Measurements from ENCODE around the gene LCNL1.
"Not testable (repeated sequence)": the region's sequence is repeated elsewhere in the genome, so short reads cannot be mapped to it uniquely, and the experiment has no call there.

Gene LCNL1

DNA sequence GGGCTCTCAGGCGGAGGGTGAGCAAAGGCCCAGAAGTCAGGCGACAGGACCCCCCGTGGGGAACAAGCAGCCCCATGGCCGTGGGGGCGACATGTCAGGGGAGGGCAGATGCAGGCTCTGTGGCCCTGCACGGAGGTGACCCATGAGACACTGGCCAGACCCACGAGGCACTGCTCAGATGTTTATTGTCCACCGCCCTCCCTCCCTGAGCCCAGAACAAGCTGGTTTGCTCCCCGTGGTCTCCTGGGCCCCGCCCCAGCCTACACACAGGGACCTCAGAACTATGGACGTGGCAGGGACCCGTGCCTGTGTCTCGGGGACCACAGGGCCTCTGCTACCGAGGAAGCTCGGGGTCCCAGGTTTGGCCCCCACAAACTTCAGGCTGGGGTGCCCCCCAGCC, 47.2 kb downstream of the LCNL1 start:
- H3K36me3 ChIP-seq (ENCODE audit: insufficient read depth, low read depth, low read length): no peaks in the 10 kb centered on the region
- no peaks in the 10 kb centered on the region for H3K9me3 ChIP-seq (ENCODE audit: insufficient read depth, low read depth, low read length)
- H3K27ac ChIP-seq (ENCODE audit: low read length): no peak overlapping the region
- no peak overlapping the region for H3K4me3 ChIP-seq (ENCODE audit: low read length)
- H3K9ac ChIP-seq (ENCODE audit: low read depth, low read length): no peak overlapping the region
- H3K4me1 ChIP-seq (ENCODE audit: insufficient read depth, low read length): no peaks in the 10 kb centered on the region
- peaks cover 32% of the 10 kb centered on the region for H3K27me3 ChIP-seq (ENCODE audit: insufficient read depth, low read length)

DNA sequence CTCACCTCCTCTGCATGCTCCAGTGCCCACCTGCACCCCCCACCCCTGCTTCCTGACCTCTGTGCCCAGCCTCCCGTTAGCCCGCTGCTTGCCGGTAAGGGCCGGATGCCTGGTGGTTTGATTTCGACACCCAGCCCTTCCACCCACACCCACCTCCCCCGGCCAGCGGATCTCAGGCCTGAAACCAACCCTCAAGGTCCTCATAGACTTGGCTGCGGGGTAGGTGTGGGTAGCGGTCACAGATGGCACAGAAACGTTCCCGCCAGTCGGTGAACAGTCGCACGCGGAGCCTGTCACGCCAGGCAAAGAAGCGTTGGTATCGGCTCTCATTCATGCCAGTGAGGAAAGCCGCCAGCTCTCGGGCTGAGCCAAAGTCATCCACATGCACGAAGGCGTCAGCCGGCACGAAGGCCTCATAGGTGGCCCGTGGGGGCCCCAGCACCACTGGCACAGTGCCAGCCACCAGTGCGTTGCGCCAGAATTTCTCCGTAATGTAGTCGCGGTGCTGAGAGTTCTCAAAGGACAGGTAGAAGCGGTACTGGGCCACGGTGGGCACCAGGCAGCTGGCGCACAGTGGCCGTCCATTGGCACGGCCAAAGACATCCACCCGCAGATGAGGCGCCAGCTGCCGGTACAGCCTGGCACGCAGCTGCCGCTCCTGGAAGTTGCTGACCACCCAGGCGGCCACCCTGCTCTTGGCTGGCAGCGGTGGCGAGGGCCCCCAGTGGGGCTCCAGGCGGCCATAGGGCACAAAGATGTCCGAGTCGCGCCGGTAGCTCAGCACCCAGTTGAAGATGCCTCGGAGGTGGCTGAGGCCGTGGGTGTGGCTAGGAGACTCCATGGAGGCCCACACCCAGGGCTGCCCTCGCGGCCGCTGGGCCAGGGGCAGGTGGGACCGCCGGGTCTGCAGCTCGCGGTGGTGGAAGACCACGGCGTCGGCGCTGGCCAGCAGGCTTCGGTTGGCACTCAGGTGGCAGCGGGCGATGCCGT, 48.0 kb downstream of the LCNL1 start:
- no peak overlapping the region for H3K9ac ChIP-seq (ENCODE audit: low read depth, low read length)
- H3K9me3 ChIP-seq (ENCODE audit: insufficient read depth, low read depth, low read length): no peaks in the 10 kb centered on the region
- H3K27me3 ChIP-seq (ENCODE audit: insufficient read depth, low read length): peaks cover 33% of the 10 kb centered on the region
- H3K4me3 ChIP-seq (ENCODE audit: low read length): no peak overlapping the region
- H3K4me1 ChIP-seq (ENCODE audit: insufficient read depth, low read length): no peaks in the 10 kb centered on the region
- H3K36me3 ChIP-seq (ENCODE audit: insufficient read depth, low read depth, low read length): no peaks in the 10 kb centered on the region
- H3K27ac ChIP-seq (ENCODE audit: low read length): no peak overlapping the region

DNA sequence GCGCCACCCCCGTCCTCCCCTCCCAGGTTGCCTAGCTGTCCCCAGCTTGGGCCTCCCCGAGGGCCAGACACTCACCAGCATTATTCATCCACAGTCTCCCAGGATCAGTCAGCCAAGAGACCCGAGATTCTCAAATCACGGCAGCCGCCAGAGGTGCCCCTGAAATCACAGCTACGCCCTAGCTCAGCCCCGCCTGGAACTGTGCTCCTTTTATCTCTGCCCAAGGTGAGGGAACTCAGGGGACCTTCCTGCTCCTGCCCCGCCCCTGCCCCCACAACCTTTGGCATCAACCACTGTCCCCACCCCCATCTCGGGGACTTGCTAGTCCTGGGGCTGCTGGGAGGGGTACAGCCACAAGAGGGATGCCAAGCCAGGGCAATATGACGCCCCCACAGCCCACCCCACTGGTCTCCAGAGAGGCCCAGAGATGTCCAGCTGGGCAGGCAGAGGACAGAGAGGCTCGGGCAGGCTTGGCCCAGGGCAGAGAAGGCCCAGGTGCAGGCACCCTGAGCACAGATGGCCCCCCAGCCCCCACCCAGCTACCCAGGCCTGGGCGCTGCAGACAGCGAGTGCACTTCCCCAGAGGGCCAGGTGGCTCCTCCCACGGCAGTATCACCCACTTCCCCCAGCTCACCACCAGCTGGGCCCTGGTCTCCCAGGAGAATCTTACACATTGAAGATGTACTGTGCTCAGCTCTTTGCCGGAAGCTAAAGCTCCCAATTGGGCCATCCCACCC, 49.3 kb downstream of the LCNL1 start, which contains the start of gene FUT7:
TSS of gene FUT7 (minus strand) at position 185 of the 737 bp plus-strand sequence. CDS start at position 88, 97 bp downstream.
- H3K4me3 ChIP-seq (ENCODE audit: low read length): no peak within 1 kb of the TSS

DNA sequence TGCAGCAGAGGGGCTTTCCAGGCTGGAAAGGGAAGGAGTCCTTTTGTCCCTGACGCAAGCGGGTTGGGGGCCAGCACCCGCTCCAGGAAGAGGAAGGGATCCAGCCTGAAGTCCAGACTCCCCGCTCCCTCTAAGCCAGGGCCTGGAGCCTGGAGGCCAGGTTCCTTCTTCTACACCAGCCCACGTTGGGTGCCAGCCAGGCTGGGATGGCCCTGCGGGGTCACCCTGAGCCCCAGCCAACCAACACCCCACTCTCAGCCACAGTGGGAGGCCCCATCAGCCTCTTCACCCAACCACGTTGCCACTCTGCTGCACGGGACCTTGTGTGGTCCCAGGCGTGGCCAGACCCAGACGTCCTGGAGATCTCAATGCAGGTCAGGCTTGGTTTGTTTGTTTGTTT, 50.1 kb downstream of the LCNL1 start:
- no peaks in the 10 kb centered on the region for H3K9me3 ChIP-seq (ENCODE audit: insufficient read depth, low read depth, low read length)
- peaks cover 19% of the 10 kb centered on the region for H3K27me3 ChIP-seq (ENCODE audit: insufficient read depth, low read length)
- H3K4me3 ChIP-seq (ENCODE audit: low read length): no peak overlapping the region
- no peak overlapping the region for H3K9ac ChIP-seq (ENCODE audit: low read depth, low read length)
- no peaks in the 10 kb centered on the region for H3K36me3 ChIP-seq (ENCODE audit: insufficient read depth, low read depth, low read length)
- H3K27ac ChIP-seq (ENCODE audit: low read length): no peak overlapping the region
- H3K4me1 ChIP-seq (ENCODE audit: insufficient read depth, low read length): no peaks in the 10 kb centered on the region

More for the DNA sequence above, 49.3 kb downstream of the LCNL1 start, which contains the start of gene FUT7:
- no peaks in the 10 kb centered on the region for H3K9me3 ChIP-seq (ENCODE audit: insufficient read depth, low read depth, low read length)
- no peaks in the 10 kb centered on the region for H3K4me1 ChIP-seq (ENCODE audit: insufficient read depth, low read length)
- H3K27ac ChIP-seq (ENCODE audit: low read length): no peak within 1 kb of the TSS
- peaks cover 25% of the 10 kb centered on the region for H3K27me3 ChIP-seq (ENCODE audit: insufficient read depth, low read length)
- H3K9ac ChIP-seq (ENCODE audit: low read depth, low read length): no peak within 1 kb of the TSS
- H3K36me3 ChIP-seq (ENCODE audit: insufficient read depth, low read depth, low read length): no peaks in the 10 kb centered on the region

DNA sequence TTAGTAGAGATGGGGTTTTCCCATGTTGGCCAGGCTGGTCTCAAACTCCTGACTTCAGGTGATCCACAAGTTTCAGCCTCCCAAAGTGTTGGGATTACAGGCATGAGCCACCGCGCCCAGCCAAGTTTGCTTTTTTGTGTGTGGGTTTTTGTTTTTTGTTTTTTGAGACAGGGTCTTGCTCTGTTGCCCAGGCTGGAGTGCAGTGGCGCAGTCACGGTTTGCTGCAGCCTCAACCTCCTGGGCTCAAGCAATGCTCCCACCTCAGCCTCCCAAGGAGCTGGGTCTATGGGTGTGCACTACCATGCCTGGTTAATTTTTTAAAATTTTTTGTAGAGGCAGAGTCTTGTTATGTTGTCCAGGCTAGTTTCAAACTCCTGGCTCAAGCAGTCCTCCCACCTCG, 50.7 kb downstream of the LCNL1 start:
- H3K36me3 ChIP-seq (ENCODE audit: insufficient read depth, low read depth, low read length); H3K4me3 ChIP-seq (ENCODE audit: low read length); H3K9ac ChIP-seq (ENCODE audit: low read depth, low read length); H3K27ac ChIP-seq (ENCODE audit: low read length); H3K4me1 ChIP-seq (ENCODE audit: insufficient read depth, low read length); H3K9me3 ChIP-seq (ENCODE audit: insufficient read depth, low read depth, low read length): not testable (repeated sequence)
- H3K27me3 ChIP-seq (ENCODE audit: insufficient read depth, low read length): peaks cover 17% of the 10 kb centered on the region

DNA sequence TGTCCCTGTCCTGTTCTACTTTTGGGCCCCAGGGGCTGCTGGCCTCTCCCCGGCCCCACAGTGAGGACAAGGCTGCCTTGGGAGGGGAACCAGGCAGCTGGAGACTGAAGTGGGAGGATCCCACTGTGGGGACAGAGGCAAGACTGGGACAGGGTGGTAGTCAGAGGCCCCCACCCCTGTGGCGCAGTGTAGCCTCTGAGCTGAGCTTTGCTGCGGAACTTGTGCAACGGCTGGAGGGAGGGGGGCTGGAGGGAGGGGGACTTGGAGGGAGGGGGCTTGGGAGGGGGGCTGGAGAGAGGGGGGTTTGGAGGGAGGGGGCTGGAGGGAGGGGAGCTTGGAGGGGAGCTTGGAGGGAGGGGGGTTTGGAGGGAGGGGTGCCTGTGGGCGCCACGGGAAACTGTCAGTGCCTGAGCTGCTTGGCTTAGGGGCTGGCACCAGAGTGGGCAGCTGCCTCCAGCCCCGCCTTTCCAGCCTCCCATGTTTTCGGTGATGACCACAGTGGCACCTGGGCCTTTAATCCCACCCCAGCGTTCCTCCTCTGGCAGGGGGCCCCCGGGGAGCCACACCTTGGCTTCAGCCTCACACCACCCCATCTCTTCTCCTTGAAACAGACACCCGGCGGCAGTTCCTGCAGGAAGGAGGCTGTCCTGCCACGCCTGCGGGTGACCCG, 51.4 kb downstream of the LCNL1 start:
- no peaks in the 10 kb centered on the region for H3K4me1 ChIP-seq (ENCODE audit: insufficient read depth, low read length)
- no peak overlapping the region for H3K27ac ChIP-seq (ENCODE audit: low read length)
- H3K27me3 ChIP-seq (ENCODE audit: insufficient read depth, low read length): peaks cover 10% of the 10 kb centered on the region
- no peaks in the 10 kb centered on the region for H3K9me3 ChIP-seq (ENCODE audit: insufficient read depth, low read depth, low read length)
- no peaks in the 10 kb centered on the region for H3K36me3 ChIP-seq (ENCODE audit: insufficient read depth, low read depth, low read length)
- H3K9ac ChIP-seq (ENCODE audit: low read depth, low read length): no peak overlapping the region
- H3K4me3 ChIP-seq (ENCODE audit: low read length): no peak overlapping the region

DNA sequence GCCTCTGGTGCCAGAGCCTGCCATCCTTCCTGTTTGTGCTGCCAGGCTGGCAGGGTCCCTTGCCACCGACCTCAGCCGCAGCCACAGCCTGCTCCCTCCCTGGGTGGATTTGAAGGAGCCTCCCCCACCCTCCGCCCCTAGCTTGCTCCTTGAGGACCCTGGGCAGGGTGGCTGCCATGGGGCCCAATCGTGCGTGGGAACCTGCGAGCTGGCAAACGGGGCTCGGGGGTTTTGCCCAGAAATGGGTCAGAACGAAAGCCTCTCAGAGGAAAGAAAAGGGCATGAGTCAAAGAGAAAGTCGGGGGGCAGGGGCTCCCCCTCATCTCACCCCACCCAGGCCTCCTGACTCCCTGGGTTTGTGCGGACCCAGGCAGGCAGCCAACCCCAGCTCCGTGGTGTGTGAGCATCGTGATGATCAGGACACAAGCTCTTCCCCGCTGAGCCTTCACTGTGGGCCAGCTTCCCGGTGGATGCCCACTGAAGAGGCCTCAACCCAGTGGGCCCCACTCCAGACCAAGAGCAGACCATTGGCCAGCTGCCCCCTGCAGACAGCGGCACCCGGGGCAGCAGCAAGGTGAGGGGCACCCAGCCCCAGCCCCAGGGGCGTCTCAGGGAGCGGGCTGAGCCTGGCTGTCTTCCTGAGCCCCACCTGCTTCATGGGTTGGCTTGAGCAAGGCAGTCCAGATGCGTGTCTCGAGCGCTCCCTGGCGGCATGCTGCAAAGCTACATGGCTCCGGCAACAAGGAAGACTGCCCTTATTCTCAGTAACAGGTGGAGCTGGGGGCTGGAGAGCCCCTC, 52.1 kb downstream of the LCNL1 start:
- Histone ChIP-seq H3K36me3 (ENCODE audit: insufficient read depth, low read depth, low read length) (no peaks in the 10 kb centered on the region), H3K9ac (ENCODE audit: low read depth, low read length) (no peak overlapping the region), H3K4me3 (ENCODE audit: low read length) (no peak overlapping the region), H3K9me3 (ENCODE audit: insufficient read depth, low read depth, low read length) (no peaks in the 10 kb centered on the region), H3K4me1 (ENCODE audit: insufficient read depth, low read length) (no peaks in the 10 kb centered on the region), H3K27me3 (ENCODE audit: insufficient read depth, low read length) (peaks cover 8% of the 10 kb centered on the region; the same call in 1 of the 2 replicates), H3K27ac (ENCODE audit: low read length) (no peak overlapping the region)

Measured in iPS-20b (cell line).